Measurements from ENCODE around the gene HIPK2.

GRCh38 chr7:139718859-139719258 is 58.9 kb downstream of the HIPK2 start:
- no peak for TF ChIP-seq POLR2A (IDR thresholded peaks at IDR 0.05)
- TF ChIP-seq CTCF (IDR thresholded peaks at IDR 0.05): no peak
